ENCODE measurements around the gene CD93.

CD93 gene

GRCh38 chr20:23084845-23085365 lies 1.2 kb downstream of the CD93 start:
- H3K4me3 ChIP-seq (replicated peaks; ENCODE audit: low read depth, low read length) = no peak overlapping the region
- DNase-seq (ENCODE audit: extremely low read depth, low read depth) = no peak
- TF ChIP-seq CTCF (IDR thresholded peaks at IDR 0.05; ENCODE audit: low read depth, low read length, missing control alignments) = no peak

- no peak overlapping the region for H3K4me3 ChIP-seq (replicated peaks; ENCODE audit: low read depth, low read length)
- DNase-seq (ENCODE audit: extremely low read depth, low read depth) = no peak
- TF ChIP-seq CTCF (IDR thresholded peaks at IDR 0.05; ENCODE audit: low read depth, low read length, missing control alignments) = no peak
Measured at GRCh38 chr20:23084282-23084844, 1.8 kb downstream of the CD93 start.

- TF ChIP-seq CTCF (IDR thresholded peaks at IDR 0.05; ENCODE audit: low read depth, low read length, missing control alignments) = no peak
- no peak for DNase-seq (ENCODE audit: extremely low read depth, low read depth)
Measured at GRCh38 chr20:23083553-23084220, 2.4 kb downstream of the CD93 start.

GRCh38 chr20:23082846-23083552 lies 3.1 kb downstream of the CD93 start:
- no peak for DNase-seq (ENCODE audit: extremely low read depth, low read depth)
- no peak for TF ChIP-seq CTCF (IDR thresholded peaks at IDR 0.05; ENCODE audit: low read depth, low read length, missing control alignments)

More at GRCh38 chr20:23083553-23084220, 2.4 kb downstream of the CD93 start:
- no peak overlapping the region for H3K4me3 ChIP-seq (replicated peaks; ENCODE audit: low read depth, low read length)

GRCh38 chr20:23081263-23081819 lies 4.8 kb downstream of the CD93 start:
- no peak overlapping the region for H3K4me3 ChIP-seq (replicated peaks; ENCODE audit: low read depth, low read length)
- no peak for DNase-seq (ENCODE audit: extremely low read depth, low read depth)
- no peak for TF ChIP-seq CTCF (IDR thresholded peaks at IDR 0.05; ENCODE audit: low read depth, low read length, missing control alignments)

More at GRCh38 chr20:23082846-23083552, 3.1 kb downstream of the CD93 start:
- H3K4me3 ChIP-seq (replicated peaks; ENCODE audit: low read depth, low read length) = no peak overlapping the region

GRCh38 chr20:23080521-23080920 lies 5.6 kb downstream of the CD93 start:
- TF ChIP-seq CTCF (IDR thresholded peaks at IDR 0.05; ENCODE audit: low read depth, low read length, missing control alignments) = no peak
- DNase-seq (ENCODE audit: extremely low read depth, low read depth) = no peak
- no peak overlapping the region for H3K4me3 ChIP-seq (replicated peaks; ENCODE audit: low read depth, low read length)

All from HFF-Myc (cell line).